ENCODE results near the gene RUNDC1. TPM values are rescaled to one million over a fixed set of nuclear protein-coding genes. Genes with fewer than 3 reads are reported as not detected.

RUNDC1 gene
- total RNA-seq, 1 donor from 2014 or later: 18.7 TPM

- peaks cover 19% of the 10 kb centered on the region for H3K4me1 Mint-ChIP-seq (ENCODE audit: low read depth)
- DNase-seq (ENCODE audit: low spot score): no peak
- H3K27ac Mint-ChIP-seq: no peak overlapping the region
- H3K36me3 Mint-ChIP-seq (ENCODE audit: low read depth): peaks cover 32% of the 10 kb centered on the region
- no peak overlapping the region for H3K4me3 Mint-ChIP-seq (ENCODE audit: low read depth)
- no peaks in the 10 kb centered on the region for H3K27me3 Mint-ChIP-seq (ENCODE audit: low read depth)
- intact Hi-C loops (cut with micrococcal nuclease): no loop called here
- no peaks in the 10 kb centered on the region for H3K9me3 Mint-ChIP-seq
These were observed 35.2 kb downstream of the RUNDC1 start for GRCh38 chr17:43015579-43015978.

DNA sequence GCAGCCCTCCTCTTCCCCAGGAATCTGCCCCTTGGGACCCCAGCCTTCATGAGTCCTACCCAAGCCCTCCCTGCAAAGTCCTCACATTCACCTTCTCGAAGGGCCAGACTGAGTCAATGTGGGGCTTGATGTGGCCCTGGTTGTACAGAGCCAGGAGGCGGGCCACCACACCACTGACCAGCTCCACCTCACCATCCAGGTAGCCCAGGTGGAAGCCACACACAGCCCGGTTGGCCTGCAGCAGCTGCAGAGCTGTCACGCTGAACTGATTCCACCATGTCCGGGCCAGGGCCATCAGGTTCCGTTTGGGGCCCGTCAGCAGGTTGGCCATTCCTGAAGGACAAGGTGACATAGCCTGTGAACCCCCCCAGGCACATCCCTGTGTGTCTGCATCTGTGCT lies 35.9 kb downstream of the RUNDC1 start:
- H3K4me3 Mint-ChIP-seq (ENCODE audit: low read depth): no peak overlapping the region
- intact Hi-C loops (cut with micrococcal nuclease): no loop called here
- H3K4me1 Mint-ChIP-seq (ENCODE audit: low read depth): peaks cover 18% of the 10 kb centered on the region
- H3K27ac Mint-ChIP-seq: no peak overlapping the region
- no peak for DNase-seq (ENCODE audit: low spot score)
- no peaks in the 10 kb centered on the region for H3K27me3 Mint-ChIP-seq (ENCODE audit: low read depth)
- H3K9me3 Mint-ChIP-seq: no peaks in the 10 kb centered on the region
- H3K36me3 Mint-ChIP-seq (ENCODE audit: low read depth): peaks cover 30% of the 10 kb centered on the region

GRCh38 chr17:43018008-43018853 lies 37.9 kb downstream of the RUNDC1 start:
- H3K4me1 Mint-ChIP-seq (ENCODE audit: low read depth): peaks cover 19% of the 10 kb centered on the region
- no peaks in the 10 kb centered on the region for H3K27me3 Mint-ChIP-seq (ENCODE audit: low read depth)
- peaks cover 17% of the 10 kb centered on the region for H3K36me3 Mint-ChIP-seq (ENCODE audit: low read depth)
- no peak overlapping the region for H3K27ac Mint-ChIP-seq
- peak; percentile 37 for DNase-seq (ENCODE audit: low spot score)
- intact Hi-C loops (cut with micrococcal nuclease): no loop called here
- H3K9me3 Mint-ChIP-seq: no peaks in the 10 kb centered on the region
- H3K4me3 Mint-ChIP-seq (ENCODE audit: low read depth): no peak overlapping the region

GRCh38 chr17:43018932-43019331 lies 38.6 kb downstream of the RUNDC1 start:
- H3K9me3 Mint-ChIP-seq: no peaks in the 10 kb centered on the region
- H3K27me3 Mint-ChIP-seq (ENCODE audit: low read depth): no peaks in the 10 kb centered on the region
- DNase-seq (ENCODE audit: low spot score): no peak
- H3K27ac Mint-ChIP-seq: no peak overlapping the region
- no peak overlapping the region for H3K4me3 Mint-ChIP-seq (ENCODE audit: low read depth)
- peaks cover 19% of the 10 kb centered on the region for H3K4me1 Mint-ChIP-seq (ENCODE audit: low read depth)
- intact Hi-C loops (cut with micrococcal nuclease): no loop called here
- peaks cover 13% of the 10 kb centered on the region for H3K36me3 Mint-ChIP-seq (ENCODE audit: low read depth)

- H3K4me1 Mint-ChIP-seq (ENCODE audit: low read depth): peaks cover 21% of the 10 kb centered on the region
- intact Hi-C loops (cut with micrococcal nuclease): no loop called here
- H3K27me3 Mint-ChIP-seq (ENCODE audit: low read depth): peaks cover 2% of the 10 kb centered on the region
- H3K36me3 Mint-ChIP-seq (ENCODE audit: low read depth): peaks cover 10% of the 10 kb centered on the region
- no peak overlapping the region for H3K27ac Mint-ChIP-seq
- no peaks in the 10 kb centered on the region for H3K9me3 Mint-ChIP-seq
- peak overlapping the region; percentile 52 for H3K4me3 Mint-ChIP-seq (ENCODE audit: low read depth)
- DNase-seq (ENCODE audit: low spot score): no peak
These were observed 39.1 kb downstream of the RUNDC1 start for GRCh38 chr17:43019418-43019817.

DNA sequence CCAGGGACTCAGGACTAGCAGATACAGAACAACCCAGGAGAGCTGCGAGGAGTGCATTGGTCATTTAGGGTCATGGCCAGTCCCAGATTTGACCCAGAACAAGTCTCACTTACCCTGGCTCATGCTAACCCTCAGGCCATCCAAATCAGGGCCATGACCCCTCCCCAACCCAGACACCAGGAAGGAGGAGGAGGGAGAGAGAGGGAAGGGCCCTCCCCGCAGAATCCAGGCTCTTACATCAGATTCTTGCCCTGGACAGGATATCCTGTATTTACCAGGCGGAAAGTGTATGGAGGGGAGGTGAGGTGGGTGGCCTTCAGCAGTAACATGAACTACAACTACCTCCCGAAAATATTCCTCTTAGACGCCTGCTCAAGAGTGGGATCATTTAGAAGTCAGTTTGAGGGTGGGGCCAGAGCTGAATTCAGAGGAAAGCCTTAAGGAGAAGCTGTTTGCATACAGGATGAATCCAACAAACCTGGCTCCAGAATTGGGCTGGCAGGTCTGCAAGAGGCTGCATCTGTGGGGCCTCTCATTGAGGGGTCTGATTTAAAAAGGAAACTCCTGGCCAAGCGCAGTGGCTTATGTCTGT lies 39.8 kb downstream of the RUNDC1 start:
- no peak for DNase-seq (ENCODE audit: low spot score)
- Mint-ChIP-seq H3K36me3 (ENCODE audit: low read depth) (peaks cover 3% of the 10 kb centered on the region), H3K9me3 (no peaks in the 10 kb centered on the region), H3K27me3 (ENCODE audit: low read depth) (peaks cover 7% of the 10 kb centered on the region), H3K27ac (no peak overlapping the region), H3K4me1 (ENCODE audit: low read depth) (peaks cover 26% of the 10 kb centered on the region), H3K4me3 (ENCODE audit: low read depth) (peak overlapping the region; percentile 52)
- intact Hi-C loops (cut with micrococcal nuclease): loop anchor here (5.0 kb wide), 3 partner anchors 152 to 462 kb away; partner anchors contain the start of genes DHX8 and NBR1

DNA sequence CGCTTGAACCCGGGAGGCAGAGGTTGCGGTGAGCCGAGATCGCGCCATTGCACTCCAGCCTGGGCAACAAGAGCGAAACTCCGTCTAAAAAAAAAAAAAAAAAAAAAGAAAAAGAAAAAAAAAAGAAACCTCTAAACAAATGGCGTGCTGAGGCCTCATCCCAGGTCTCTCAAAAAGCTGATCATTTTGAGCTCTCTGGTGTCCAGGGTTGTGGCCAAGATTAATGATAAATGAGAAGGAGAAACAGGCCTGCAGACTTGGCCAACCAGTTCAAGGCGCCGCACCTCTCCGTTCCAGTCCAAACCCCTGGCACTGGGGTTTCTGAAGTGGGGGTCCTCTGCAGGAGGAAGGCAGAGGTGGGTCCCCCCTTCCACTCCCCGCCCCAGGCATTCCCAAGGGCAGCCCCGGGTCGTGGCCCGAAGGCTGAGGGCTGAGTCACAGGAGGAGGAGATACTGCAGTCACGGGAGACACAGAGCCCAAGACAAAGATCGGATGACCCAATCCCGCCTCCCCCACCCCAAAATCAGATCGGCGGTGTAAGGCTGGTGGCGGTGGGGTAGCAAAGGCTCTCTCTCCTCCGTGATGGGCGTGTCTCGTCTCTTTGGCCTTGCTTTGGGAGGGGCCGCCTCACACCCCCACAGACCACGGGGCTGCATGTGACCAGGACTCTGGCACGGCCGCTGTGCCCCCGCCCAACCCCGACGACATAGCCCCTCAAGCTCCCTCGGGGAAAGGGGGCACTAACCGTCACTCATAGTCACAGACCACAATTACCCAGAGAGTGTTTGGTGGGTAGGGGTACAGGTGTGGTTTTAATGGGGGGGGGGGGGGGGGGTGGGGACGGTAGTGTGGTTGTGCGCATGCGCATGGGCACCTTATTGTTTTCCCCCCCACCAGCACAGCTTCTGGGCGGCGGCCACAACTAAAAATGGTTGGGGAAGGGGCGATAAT lies 40.7 kb downstream of the RUNDC1 start:
- intact Hi-C loops (cut with micrococcal nuclease): loop anchor here (5.0 kb wide), 3 partner anchors 151 to 461 kb away; partner anchors contain the start of genes DHX8 and NBR1
- DNase-seq (ENCODE audit: low spot score): no peak
- peaks cover 26% of the 10 kb centered on the region for H3K4me1 Mint-ChIP-seq (ENCODE audit: low read depth)
- H3K27me3 Mint-ChIP-seq (ENCODE audit: low read depth): peaks cover 10% of the 10 kb centered on the region
- no peaks in the 10 kb centered on the region for H3K36me3 Mint-ChIP-seq (ENCODE audit: low read depth)
- no peak overlapping the region for H3K27ac Mint-ChIP-seq
- peak overlapping the region; percentile 82 for H3K4me3 Mint-ChIP-seq (ENCODE audit: low read depth)
- no peaks in the 10 kb centered on the region for H3K9me3 Mint-ChIP-seq

- peaks cover 26% of the 10 kb centered on the region for H3K4me1 Mint-ChIP-seq (ENCODE audit: low read depth)
- peak within 1 kb of the TSS; percentile 82 for H3K4me3 Mint-ChIP-seq (ENCODE audit: low read depth)
- no peaks in the 10 kb centered on the region for H3K9me3 Mint-ChIP-seq
- intact Hi-C loops (cut with micrococcal nuclease): loop anchor here (5.0 kb wide), 3 partner anchors 150 to 460 kb away; partner anchors contain the start of genes DHX8 and NBR1
- H3K27ac Mint-ChIP-seq: no peak within 1 kb of the TSS
- peak; percentile 49 for DNase-seq (ENCODE audit: low spot score)
- H3K36me3 Mint-ChIP-seq (ENCODE audit: low read depth): no peaks in the 10 kb centered on the region
- peaks cover 11% of the 10 kb centered on the region for H3K27me3 Mint-ChIP-seq (ENCODE audit: low read depth)
These were observed 41.6 kb downstream of the RUNDC1 start, which contains the start of gene VAT1 for GRCh38 chr17:43021741-43022512. Gene VAT1 (minus strand): TSS chr17:43022385. CDS start chr17:43022322, 63 bp downstream.

- Mint-ChIP-seq H3K4me3 (ENCODE audit: low read depth) (peak within 1 kb of the TSS; percentile 90), H3K36me3 (ENCODE audit: low read depth) (no peaks in the 10 kb centered on the region), H3K27ac (peak within 1 kb of the TSS; percentile 84), H3K4me1 (ENCODE audit: low read depth) (peaks cover 16% of the 10 kb centered on the region), H3K9me3 (no peaks in the 10 kb centered on the region), H3K27me3 (ENCODE audit: low read depth) (peaks cover 11% of the 10 kb centered on the region)
- intact Hi-C loops (cut with micrococcal nuclease): loop anchor here (5.0 kb wide), 3 partner anchors 148 to 458 kb away; partner anchors contain the start of genes DHX8 and NBR1
- DNase-seq (ENCODE audit: low spot score): peak; percentile 69
These were observed 44.3 kb downstream of the RUNDC1 start, which contains the start of gene RND2 for GRCh38 chr17:43024407-43025289. Gene RND2 (plus strand): TSS chr17:43025231. CDS start chr17:43025348, 117 bp downstream.

DNA sequence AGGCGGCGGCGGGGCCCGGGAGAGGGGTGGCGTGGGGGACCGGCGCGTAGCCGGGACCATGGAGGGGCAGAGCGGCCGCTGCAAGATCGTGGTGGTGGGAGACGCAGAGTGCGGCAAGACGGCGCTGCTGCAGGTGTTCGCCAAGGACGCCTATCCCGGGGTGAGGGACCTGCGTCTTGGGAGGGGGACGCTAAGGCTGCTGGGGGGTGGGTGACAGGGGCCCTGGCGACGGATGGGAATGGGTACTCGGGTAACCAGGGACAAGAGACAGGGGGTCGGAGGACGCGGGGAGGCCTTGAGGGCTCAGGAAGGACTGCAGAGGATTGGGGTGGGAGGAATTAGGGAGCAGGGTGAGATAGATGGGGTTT lies 44.9 kb downstream of the RUNDC1 start:
- H3K27me3 Mint-ChIP-seq (ENCODE audit: low read depth): peaks cover 11% of the 10 kb centered on the region
- H3K4me3 Mint-ChIP-seq (ENCODE audit: low read depth): peak overlapping the region; percentile 55
- H3K9me3 Mint-ChIP-seq: no peaks in the 10 kb centered on the region
- intact Hi-C loops (cut with micrococcal nuclease): no loop called here
- no peak overlapping the region for H3K27ac Mint-ChIP-seq
- peaks cover 12% of the 10 kb centered on the region for H3K4me1 Mint-ChIP-seq (ENCODE audit: low read depth)
- no peaks in the 10 kb centered on the region for H3K36me3 Mint-ChIP-seq (ENCODE audit: low read depth)
- DNase-seq (ENCODE audit: low spot score): no peak

Measured in activated T-helper 2 cell treated with anti-CD3 and anti-CD28 coated beads, Interferon-gamma antibody, Interleukin-2, Interleukin-4, amounts not matched to agents 10 μg/mL and 5 μg/mL and 100 μg/mL, durations not matched to agents 14 hours and 24 hours and 36 hours (primary cell).